ENCODE measurements around the gene ABCC3.

Gene ABCC3

DNA sequence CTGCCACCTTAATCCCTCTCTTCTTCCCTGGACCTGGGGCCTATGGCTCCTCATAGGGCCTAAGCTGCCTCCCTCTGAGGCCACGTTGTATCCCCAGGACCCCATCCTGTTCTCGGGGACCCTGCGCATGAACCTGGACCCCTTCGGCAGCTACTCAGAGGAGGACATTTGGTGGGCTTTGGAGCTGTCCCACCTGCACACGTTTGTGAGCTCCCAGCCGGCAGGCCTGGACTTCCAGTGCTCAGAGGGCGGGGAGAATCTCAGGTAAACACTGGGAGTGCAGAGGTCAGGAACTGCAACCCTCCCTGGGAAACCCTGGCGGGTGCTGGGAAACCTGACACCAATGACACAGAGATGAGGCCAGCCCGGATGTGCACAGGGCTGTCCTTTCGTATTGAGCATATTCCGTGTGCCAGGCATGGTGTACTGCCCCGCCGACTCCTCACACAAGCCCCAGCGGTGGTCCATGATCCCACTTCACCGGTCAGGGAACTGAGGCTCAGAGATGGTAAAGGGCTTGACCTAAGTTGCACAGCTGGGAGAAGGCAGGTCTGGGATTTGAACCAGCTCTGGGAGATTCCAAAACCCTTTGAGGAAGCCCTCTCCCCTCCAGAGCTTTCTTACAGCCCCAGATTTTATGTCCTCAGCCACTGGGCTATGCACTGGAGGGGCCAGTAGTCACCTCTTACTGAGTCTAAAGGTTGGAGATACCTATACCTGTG is 50.1 kb downstream of the ABCC3 start:
- DNase-seq (ENCODE audit: low read depth): no peak

DNA sequence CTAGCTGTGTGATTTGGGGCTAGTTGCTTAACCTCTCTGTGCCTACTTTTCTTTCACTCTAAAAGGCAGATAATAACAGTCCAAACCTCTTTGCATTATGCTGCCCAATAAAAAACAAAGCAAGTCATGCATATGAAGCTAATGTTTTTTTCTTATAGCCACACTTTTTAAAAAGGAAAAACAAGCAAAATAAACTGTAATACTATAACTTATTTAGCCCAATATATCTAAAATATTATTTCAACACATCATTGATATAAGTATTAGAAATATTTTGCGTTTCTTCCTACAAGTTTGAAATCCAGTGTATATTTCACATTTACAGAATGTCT is 50.6 kb downstream of the ABCC3 start:
- DNase-seq (ENCODE audit: low read depth): no peak

DNA sequence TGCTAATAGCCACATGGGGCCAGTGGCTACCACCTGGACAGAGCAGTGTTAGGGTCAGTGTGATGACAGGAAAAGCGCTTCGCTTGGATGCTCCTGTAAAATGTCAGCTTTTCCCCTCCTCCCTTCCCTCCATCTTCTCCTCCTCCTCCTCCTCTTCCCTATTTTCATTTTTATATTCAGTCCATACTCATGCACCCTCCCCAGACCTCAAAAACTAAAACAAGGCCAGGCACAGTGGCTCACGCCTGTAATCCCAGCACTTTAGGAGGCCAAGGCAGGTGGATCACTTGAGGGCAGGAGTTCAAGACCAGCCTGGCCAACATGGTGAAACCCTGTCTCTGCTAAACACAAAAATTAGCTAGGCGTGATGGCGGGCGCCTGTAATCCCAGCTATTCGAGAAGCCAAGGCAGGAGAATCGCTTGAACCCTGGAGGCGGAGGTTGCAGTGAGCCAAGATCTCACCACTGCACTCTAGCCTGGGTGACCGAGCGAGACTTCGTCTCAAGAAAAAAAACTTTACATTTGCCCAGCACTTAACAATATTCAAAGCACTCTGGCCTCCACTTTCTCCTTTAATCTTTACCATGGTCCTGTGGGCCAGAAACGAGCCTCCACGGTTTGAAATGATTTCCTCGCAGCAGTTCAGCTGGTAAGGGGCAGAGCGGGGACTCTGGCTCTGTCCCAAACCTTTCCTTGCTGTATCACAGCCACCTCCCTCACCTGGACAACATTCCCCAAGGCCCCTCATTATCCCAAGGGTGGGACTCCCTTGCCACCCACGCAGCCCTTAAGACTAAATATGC is 51.2 kb downstream of the ABCC3 start:
- no peak for DNase-seq (ENCODE audit: low read depth)

DNA sequence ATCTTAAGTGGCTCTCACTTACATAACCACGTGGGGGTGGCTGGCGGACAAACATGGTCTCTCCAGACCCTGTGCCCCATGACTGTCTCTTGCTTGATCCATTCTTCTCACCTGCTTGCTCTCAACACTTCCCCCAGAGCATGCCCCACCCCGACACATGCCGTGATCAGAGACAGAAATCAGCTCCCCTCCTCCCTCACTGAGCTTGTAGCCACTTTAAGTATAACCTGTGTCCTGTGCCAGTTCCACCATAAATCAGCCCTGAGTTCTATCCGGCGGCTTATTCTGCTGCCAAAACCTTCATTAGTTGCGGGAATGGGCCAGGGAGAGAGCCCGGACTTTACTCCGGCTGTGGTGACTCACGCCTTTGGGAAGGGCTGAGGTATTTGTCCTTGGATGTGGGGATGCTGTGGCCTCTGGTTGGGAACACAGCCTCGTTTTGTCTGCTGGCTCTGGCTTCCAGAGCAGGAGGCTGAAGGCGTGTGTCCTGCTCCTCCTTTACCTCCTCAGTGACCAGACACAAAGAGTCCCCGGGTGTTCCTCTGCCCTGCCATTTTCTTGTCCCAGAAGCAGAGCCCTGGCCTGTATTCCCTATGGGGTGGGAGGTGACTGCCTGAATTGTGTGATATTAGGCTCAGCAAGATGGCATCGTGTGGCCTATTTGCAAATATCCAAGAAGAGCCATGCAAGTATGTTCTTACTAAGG is 52.0 kb downstream of the ABCC3 start:
- no peak for DNase-seq (ENCODE audit: low read depth)

DNA sequence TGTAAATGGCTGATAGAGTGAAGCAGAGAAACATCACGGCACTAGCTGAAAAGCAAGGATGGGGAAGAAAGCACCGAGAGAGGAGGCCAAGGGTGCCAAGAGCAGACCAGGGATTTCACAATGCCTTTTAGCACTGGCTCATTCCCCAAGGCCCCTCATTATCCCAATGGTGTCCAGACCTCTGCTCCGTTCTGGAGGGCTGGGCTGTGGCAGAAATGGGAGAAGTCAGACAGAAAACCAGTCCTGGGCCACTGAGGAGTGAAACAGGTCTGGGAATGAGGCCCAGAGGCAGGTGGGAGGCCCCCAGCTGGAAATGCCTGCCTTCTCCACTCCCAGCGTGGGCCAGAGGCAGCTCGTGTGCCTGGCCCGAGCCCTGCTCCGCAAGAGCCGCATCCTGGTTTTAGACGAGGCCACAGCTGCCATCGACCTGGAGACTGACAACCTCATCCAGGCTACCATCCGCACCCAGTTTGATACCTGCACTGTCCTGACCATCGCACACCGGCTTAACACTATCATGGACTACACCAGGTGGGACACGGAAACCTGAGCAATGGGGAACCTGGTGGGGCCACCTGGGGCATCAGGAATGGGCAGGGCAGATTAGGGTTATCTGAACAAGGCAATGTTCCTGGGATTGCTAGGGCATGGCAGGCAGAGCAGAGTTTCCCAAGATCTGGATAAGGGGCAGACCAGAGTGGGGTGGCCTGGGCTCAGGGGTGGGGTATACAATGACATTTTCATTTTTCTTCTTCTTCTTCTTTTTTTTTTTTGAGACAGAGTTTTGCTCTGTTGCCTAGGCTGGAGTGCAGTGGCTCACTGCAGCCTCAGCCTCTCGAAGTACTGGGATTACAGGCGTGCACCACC is 52.8 kb downstream of the ABCC3 start:
- no peak for DNase-seq (ENCODE audit: low read depth)

DNA sequence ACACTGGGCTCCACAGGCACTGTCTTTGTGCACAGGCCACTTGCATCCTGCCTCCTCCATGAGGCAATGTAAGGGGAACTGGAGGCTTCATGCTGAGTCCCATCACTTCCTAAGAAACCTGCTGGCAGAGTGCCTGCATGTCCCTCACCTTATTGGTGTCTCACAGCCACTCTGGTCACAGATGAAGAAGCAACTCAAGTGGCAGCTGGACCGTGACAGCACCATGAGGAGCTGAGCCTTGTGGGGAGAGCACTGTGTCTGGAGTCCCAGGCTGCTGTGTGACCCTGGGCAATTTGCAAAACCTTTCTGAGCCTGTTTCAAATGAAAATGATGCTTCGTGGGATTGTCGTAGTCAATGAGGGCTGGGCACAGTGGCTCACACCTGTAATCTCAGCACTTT is 53.6 kb downstream of the ABCC3 start:
- DNase-seq (ENCODE audit: low read depth): no peak

DNA sequence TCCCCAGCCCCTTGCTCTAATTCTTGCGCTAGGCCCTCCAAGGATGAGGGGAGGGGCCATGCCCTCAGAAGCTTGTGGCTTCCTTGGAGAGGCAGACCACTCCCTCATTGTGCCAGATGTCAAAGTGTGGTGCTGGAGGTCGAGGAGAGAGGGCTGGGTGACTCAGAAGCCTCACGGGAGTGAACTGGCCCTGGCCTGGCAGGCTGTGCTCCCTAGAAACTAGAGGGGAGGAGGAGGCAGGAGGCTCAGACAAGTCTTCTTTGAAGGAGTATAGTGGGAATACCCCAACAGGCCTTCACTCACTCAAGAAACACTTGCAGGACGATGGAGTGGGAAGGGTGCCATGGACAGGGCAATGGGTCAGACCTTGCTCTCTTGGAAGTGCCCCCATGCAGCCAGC is 54.6 kb downstream of the ABCC3 start:
- no peak for DNase-seq (ENCODE audit: low read depth)

DNA sequence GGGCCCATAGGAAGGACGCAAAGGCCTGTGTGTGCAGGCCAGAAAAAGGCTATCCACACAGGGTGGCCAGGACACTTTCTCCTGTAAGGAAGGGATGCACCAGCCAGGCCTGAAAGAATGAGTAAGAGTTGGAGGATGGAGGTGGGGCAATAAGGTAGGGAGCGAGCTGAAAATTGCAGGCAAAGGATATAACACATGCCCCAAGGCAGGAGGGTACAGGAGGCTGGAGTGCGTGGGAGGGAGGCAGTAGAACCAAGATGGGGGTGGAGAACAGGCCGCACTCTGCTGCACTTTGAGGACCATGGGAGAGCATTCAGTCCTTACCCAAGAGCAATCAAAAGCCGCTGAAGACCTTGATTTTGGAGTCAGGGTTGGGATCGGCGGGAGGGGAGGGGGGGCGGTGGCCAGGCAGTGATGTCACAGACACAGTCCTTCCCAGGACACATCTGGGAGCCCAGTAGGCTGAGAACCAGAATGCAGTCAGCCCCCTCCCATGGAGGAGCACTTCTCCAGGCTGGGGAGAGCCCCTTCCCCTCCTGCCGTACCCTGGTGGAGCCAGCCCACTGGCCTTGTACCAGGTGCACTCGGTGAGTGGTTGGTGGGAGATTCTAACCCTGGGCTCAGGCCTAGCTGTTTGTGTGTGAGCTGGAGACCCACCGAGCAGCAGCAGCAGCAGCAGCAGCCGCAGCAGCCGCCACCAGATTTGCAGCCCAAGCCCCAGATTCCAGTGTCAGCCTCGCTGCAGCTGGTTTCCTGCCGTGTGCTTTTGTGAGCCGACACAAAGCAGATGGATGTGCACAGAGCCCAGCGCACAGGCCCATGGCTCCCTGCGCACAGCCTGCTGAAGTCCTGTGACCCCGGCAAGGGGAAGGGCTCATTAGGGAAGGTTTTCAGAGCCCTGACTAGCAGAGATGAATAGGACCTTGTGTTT is 55.5 kb downstream of the ABCC3 start:
- no peak for DNase-seq (ENCODE audit: low read depth)

DNA sequence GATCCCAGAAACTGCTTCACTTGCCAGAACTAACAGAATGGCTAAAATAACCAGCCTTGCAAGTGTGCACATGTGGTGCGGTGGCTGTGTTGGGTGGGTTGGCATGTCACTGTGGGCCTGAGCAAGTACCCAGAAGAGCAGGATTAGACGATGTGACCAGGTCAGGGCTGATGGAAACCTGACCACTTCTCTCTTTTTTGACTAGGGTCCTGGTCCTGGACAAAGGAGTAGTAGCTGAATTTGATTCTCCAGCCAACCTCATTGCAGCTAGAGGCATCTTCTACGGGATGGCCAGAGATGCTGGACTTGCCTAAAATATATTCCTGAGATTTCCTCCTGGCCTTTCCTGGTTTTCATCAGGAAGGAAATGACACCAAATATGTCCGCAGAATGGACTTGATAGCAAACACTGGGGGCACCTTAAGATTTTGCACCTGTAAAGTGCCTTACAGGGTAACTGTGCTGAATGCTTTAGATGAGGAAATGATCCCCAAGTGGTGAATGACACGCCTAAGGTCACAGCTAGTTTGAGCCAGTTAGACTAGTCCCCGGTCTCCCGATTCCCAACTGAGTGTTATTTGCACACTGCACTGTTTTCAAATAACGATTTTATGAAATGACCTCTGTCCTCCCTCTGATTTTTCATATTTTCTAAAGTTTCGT is 56.3 kb downstream of the ABCC3 start:
- no peak for DNase-seq (ENCODE audit: low read depth)

DNA sequence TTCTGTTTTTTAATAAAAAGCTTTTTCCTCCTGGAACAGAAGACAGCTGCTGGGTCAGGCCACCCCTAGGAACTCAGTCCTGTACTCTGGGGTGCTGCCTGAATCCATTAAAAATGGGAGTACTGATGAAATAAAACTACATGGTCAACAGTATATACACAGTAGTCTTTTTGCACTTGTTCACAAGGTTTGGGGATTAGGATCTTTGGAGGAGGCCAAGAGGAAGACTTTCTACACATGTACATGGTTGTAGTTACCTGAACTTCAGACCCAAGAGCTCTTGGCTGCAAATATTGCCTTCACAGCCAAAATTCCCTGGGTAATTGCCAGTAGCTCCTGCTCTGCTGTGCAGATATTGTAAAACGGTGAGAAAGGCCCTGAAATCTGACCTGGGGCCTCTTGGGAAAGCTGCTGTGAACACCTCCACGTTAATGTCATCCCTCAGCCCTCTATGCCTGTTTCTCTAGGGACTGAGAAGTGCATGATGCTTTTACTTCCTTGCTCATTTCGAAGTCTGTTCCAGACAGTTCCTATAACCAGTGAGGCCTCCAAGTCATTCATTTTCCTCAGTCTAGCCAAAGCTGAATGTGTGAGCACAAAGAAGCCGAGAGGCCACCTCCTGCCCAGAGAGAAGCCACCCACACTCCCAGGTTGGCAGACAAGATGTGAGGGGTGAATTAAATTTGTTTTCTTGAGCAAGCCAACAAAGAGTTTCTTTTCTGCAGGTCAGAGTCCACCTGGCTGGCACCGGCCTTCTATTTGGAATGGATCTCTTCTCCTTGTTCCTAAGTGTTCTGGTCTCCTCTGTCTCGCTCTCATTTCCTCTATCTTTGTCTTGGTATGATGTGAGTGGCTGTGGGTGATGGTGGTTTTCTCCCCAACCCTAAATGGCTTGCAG is 57.1 kb downstream of the ABCC3 start:
- DNase-seq (ENCODE audit: low read depth): no peak

DNA sequence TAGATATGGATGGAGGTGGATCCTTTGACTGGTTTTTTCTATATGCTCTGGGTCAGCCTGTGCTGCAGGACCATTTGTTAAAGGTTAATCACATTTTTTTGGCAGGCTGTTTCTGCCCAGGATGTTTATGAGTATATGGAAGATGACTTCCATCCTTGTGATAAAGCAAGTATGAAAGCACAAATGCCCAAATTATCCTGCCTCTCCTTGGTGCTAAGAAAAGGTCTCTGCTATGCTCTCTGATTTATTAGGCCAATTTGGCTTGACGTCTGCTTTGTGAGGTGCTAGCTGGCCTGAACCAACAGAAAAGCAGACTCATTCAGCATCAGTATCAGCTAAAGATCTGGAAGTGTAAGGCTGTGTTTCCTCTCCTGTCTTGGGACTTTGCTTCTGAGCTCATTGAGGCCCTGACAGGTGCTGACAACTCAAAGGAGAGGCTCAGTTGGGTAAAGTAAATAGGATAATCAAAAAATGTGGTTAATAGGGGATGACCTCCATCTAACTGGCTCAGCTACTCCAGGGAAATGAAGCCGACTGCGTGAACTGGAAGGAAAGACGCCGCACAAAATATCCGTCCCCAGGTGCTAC is 57.9 kb downstream of the ABCC3 start:
- no peak for DNase-seq (ENCODE audit: low read depth)

DNA sequence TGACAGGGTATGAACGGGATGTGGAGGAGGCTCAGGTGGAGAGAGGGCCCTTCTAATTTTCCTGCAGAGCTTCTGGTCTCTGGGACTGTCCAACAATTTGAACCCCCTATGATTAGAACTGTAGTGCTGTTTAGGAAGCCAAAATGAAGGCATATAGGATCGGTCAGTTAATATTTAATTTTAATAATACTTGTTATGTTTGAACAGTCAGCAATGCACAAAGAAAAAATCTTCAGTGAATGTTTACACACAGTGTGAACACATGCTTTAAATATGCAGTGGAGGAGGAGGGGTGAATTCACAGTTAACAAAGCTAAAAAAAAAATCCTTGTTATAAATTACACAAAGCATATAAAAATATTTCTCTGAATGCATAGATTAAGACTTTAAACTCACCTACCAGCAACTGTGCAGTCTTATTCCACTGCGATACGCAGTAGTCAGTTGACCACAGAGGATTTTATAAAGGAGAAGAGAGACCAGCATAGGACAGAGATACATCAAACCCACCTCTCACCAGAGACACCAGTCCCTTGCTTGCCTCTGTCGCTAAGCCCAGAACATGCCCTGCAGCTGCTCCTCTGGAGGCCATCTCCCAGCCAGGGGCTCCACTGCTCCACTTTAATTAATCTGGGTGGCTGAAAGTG is 58.5 kb downstream of the ABCC3 start:
- DNase-seq (ENCODE audit: low read depth): no peak

DNA sequence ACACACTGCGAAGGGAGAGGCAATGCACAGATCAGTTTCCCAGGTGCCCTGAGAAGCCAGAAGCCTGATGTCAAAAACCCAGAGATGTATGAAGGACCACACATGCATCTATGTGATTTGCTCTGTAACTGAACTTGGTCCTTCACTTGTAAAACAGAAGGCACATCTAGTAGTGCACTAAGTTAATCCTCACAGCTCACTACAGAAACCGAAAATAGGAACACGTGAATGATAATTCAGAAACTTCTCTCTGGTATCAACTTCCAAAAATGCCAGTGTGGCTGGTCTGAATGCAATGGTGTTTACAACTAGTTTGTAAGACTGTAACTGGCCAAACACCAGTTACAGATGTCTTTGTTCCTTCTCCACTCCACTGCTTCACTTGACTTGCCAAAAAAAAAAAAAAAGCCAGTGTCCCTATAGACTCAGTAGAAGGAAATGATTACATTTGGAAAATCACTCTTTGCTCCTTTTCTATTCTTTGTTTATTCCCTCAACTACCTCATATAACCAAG is 61.7 kb downstream of the ABCC3 start:
- no peak for DNase-seq (ENCODE audit: low read depth)

DNA sequence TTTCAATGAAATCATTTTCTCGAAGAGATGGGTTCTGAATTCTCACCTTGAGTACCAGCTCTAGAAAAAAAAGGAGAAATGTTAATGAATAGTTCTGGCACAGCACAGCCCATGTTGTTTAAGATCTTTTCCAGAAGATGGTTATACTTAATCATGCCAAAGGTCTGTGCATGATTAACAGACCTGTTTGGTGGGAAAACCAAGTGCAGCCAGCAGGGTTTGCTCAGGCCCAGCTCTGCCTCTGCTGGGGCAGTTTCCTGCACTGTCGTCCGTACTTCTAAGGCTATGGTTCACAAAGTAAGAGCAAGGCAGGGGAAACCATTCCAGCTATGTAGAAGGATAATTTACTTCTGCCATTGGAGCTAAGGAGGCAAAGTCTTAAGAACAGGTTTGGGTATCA is 62.4 kb downstream of the ABCC3 start:
- no peak for DNase-seq (ENCODE audit: low read depth)

DNA sequence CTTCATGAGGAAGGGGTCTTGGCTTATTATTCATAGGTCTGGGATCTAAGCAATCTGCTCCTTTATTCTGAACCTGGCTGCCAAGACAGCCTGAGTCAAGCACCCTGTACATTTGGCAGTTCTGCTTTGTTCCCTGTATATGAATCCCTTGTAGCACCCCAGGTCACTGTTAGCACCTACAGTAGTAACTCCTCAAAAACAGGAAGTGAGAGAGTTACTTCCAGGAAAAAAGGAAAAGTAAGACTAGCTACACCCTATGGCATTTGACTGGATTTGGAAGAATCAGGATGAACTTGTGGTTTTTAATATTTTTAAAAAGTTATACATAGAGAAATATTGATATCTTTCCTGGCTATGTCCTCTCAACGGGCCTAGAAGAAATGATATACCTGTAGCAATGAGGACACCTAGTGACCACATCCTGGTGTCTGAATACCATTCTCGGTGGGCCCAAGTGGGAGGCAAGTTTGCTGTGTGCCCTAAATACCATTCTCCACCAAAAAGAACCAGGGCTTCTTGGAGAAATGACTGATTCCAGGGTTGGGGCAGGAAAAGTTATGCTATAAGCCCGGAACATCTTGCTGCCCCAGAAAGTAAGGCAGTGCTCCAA is 63.1 kb downstream of the ABCC3 start:
- no peak for DNase-seq (ENCODE audit: low read depth)

DNA sequence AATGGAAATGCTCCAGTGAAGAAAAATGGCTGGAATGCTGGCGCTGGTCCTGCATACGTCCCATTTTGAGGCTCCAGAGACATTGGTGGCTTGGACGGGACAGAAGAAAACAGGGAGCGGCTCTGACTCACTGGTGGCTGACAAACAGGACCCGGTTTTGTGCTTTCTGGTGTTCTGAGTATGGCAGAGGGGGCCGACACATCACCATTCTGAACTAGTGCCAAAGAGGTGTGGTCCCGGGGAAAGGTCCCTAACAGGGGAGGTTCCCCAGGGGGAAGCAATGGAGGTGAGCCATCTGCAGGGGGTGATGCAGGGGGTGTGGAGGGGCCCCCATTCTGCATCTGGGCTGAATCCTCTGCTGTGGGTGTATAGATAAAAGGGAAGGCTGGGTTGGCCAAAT is 64.7 kb downstream of the ABCC3 start:
- DNase-seq (ENCODE audit: low read depth): no peak

DNA sequence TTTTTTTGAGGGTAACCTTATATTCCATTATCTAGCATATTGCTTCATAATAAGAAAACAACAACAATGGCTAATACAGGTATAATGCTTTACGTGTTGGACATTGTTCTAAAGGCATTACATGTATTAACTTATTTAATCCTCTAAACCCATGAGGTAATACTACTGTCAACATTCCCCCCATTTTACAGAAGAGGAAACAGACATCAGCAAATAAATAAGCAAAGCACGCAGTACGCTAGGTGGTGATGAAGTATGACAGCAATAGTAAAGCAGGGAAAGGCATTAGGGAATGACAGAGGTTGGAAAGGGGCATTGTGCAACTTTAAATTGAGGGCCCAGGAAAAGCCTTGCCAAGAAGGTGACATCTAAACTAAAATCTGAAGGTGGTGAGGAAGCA is 68.5 kb downstream of the ABCC3 start:
- DNase-seq (ENCODE audit: low read depth): no peak

Measured in stimulated activated CD8-positive, alpha-beta memory T cell treated with anti-CD3 and anti-CD28 coated beads, Interleukin-15, amount 100 ng/mL, for 1 hour (primary cell).